ENCODE data around the gene TNFAIP3.

Gene TNFAIP3

GRCh38 chr6:137900815-137901214 is 33.8 kb downstream of the TNFAIP3 start:
- no peak for DNase-seq (ENCODE audit: low read depth in 1 of 2, low spot score in 1 of 2)
- no peak overlapping the region for H3K27ac ChIP-seq (replicated peaks)
- no peak for TF ChIP-seq SPI1 (IDR thresholded peaks at IDR 0.05; ENCODE audit: borderline replicate concordance, low read depth)
- TF ChIP-seq GABPA (IDR thresholded peaks at IDR 0.05; ENCODE audit: low read depth), result no peak
- no peak for TF ChIP-seq POLR2AphosphoS5 (IDR thresholded peaks at IDR 0.05; ENCODE audit: low read depth)
- H3K27me3 ChIP-seq (ENCODE audit: insufficient read depth, poor library complexity, severe bottlenecking), result no peaks in the 10 kb centered on the region
- no peak overlapping the region for H3K4me3 ChIP-seq (replicated peaks; ENCODE audit: insufficient read depth, low read length)

- no peak for DNase-seq (ENCODE audit: low read depth in 1 of 2, low spot score in 1 of 2)
- Histone ChIP-seq H3K27me3 (ENCODE audit: insufficient read depth, poor library complexity, severe bottlenecking) (no peaks in the 10 kb centered on the region), H3K4me3 (replicated peaks; ENCODE audit: insufficient read depth, low read length) (no peak overlapping the region), H3K27ac (replicated peaks) (no peak overlapping the region)
- TF ChIP-seq CTCF (IDR thresholded peaks at IDR 0.05; ENCODE audit: insufficient read depth, low read length) (no peak), POLR2AphosphoS5 (IDR thresholded peaks at IDR 0.05; ENCODE audit: low read depth) (no peak), REST (IDR thresholded peaks at IDR 0.05; ENCODE audit: insufficient replicate concordance, low read depth) (no peak), SPI1 (IDR thresholded peaks at IDR 0.05; ENCODE audit: borderline replicate concordance, low read depth) (no peak), GABPA (IDR thresholded peaks at IDR 0.05; ENCODE audit: low read depth) (no peak)
Measured at GRCh38 chr6:137901454-137901853, 34.4 kb downstream of the TNFAIP3 start.

GRCh38 chr6:137902699-137903098 is 35.6 kb downstream of the TNFAIP3 start:
- H3K27ac ChIP-seq (replicated peaks), result no peak overlapping the region
- H3K27me3 ChIP-seq (ENCODE audit: insufficient read depth, poor library complexity, severe bottlenecking), result no peaks in the 10 kb centered on the region
- no peak overlapping the region for H3K4me3 ChIP-seq (replicated peaks; ENCODE audit: insufficient read depth, low read length)
- TF ChIP-seq SPI1 (IDR thresholded peaks at IDR 0.05; ENCODE audit: borderline replicate concordance, low read depth) (no peak), POLR2AphosphoS5 (IDR thresholded peaks at IDR 0.05; ENCODE audit: low read depth) (no peak), REST (IDR thresholded peaks at IDR 0.05; ENCODE audit: insufficient replicate concordance, low read depth) (no peak), GABPA (IDR thresholded peaks at IDR 0.05; ENCODE audit: low read depth) (no peak), CTCF (IDR thresholded peaks at IDR 0.05; ENCODE audit: insufficient read depth, low read length) (no peak)
- no peak for DNase-seq (ENCODE audit: low read depth in 1 of 2, low spot score in 1 of 2)

GRCh38 chr6:137903274-137903932 is 36.3 kb downstream of the TNFAIP3 start:
- H3K4me3 ChIP-seq (replicated peaks; ENCODE audit: insufficient read depth, low read length), result no peak overlapping the region
- H3K27ac ChIP-seq (replicated peaks), result no peak overlapping the region; the same call in 1 of the 2 replicates
- TF ChIP-seq GABPA (IDR thresholded peaks at IDR 0.05; ENCODE audit: low read depth) (no peak), POLR2AphosphoS5 (IDR thresholded peaks at IDR 0.05; ENCODE audit: low read depth) (no peak), SPI1 (IDR thresholded peaks at IDR 0.05; ENCODE audit: borderline replicate concordance, low read depth) (no peak), CTCF (IDR thresholded peaks at IDR 0.05; ENCODE audit: insufficient read depth, low read length) (no peak), REST (IDR thresholded peaks at IDR 0.05; ENCODE audit: insufficient replicate concordance, low read depth) (no peak)
- no peak for DNase-seq (ENCODE audit: low read depth in 1 of 2, low spot score in 1 of 2)
- no peaks in the 10 kb centered on the region for H3K27me3 ChIP-seq (ENCODE audit: insufficient read depth, poor library complexity, severe bottlenecking)

All from HL-60 (cell line).